BLaER1 (cell line): ENCODE measurements around the gene KLHL28.
A peak's percentile ranks its signal among the peaks of the same experiment; 100 is the strongest.
"Not testable (repeated sequence)": the region's sequence is repeated elsewhere in the genome, so short reads cannot be mapped to it uniquely, and the experiment has no call there.

ENCODE experiments used
- H3K27ac ChIP-seq: shearing (Covaris generic); formaldehyde crosslinking; 2 replicates; pipeline ENCODE4 v1.8.1; 2022
- H3K27me3 ChIP-seq: shearing (Covaris generic); formaldehyde crosslinking; 2 replicates; pipeline ENCODE4 v1.8.1; 2022
- H3K36me3 ChIP-seq: shearing (Covaris generic); formaldehyde crosslinking; 2 replicates; pipeline ENCODE4 v1.8.1; 2022
- H3K4me1 ChIP-seq: shearing (Covaris generic); formaldehyde crosslinking; 2 replicates; pipeline ENCODE4 v1.8.1; 2022
- H3K4me2 ChIP-seq: shearing (Covaris generic); formaldehyde crosslinking; 2 replicates; pipeline ENCODE4 v1.8.1; 2022
- H3K4me3 ChIP-seq: shearing (Covaris generic); formaldehyde crosslinking; 2 replicates; pipeline ENCODE4 v1.8.1; 2022
- H3K9ac ChIP-seq: shearing (Covaris generic); formaldehyde crosslinking; 2 replicates; pipeline ENCODE4 v1.8.1; 2022
- H3K9me3 ChIP-seq: shearing (Covaris generic); formaldehyde crosslinking; 2 replicates; pipeline ENCODE4 v1.8.1; 2022
- H4K20me1 ChIP-seq: shearing (Covaris generic); formaldehyde crosslinking; 2 replicates; pipeline ENCODE4 v1.8.1; 2022
- Cebpa-rat ChIP-seq: shearing (Covaris generic); IDR thresholded peaks from 2 replicates; pipeline ENCODE4 v1.8.1; 2022

The KLHL28 gene

GRCh38 chr14:44912041-44912869 lies 49.5 kb downstream of the KLHL28 start:
- H3K4me1 ChIP-seq = no peaks in the 10 kb centered on the region
- H3K27ac ChIP-seq = no peak overlapping the region
- H4K20me1 ChIP-seq = no peaks in the 10 kb centered on the region
- TF ChIP-seq Cebpa-rat = no peak
- H3K27me3 ChIP-seq = no peaks in the 10 kb centered on the region
- H3K4me2 ChIP-seq = no peak overlapping the region
- no peak overlapping the region for H3K9ac ChIP-seq
- H3K36me3 ChIP-seq = no peaks in the 10 kb centered on the region
- H3K4me3 ChIP-seq = no peak overlapping the region
- peaks cover 15% of the 10 kb centered on the region for H3K9me3 ChIP-seq

DNA sequence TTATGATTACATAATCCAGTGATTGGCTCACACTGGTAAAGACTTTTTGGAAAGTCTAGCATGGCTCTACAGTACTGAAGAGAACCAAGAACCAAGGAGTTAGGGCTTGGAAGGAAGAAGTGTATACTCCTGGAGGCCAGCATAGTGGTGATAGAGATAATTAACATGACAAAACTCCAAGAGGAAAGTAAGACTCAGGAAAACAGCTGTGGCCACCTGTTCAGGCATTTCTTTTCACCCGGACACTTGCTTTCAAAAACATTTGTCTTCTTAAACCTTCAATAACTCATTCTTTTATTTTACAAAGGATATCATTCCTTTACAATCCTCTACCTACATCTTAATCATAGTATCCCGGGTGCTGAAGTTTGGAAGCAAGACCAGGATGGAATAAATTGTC lies 50.9 kb downstream of the KLHL28 start:
- Histone ChIP-seq H3K4me2 (no peak overlapping the region), H3K4me3 (no peak overlapping the region), H3K4me1 (no peaks in the 10 kb centered on the region), H3K27ac (no peak overlapping the region), H3K9me3 (peaks cover 15% of the 10 kb centered on the region), H3K36me3 (no peaks in the 10 kb centered on the region), H3K9ac (no peak overlapping the region), H3K27me3 (no peaks in the 10 kb centered on the region), H4K20me1 (no peaks in the 10 kb centered on the region)
- TF ChIP-seq Cebpa-rat = no peak

DNA sequence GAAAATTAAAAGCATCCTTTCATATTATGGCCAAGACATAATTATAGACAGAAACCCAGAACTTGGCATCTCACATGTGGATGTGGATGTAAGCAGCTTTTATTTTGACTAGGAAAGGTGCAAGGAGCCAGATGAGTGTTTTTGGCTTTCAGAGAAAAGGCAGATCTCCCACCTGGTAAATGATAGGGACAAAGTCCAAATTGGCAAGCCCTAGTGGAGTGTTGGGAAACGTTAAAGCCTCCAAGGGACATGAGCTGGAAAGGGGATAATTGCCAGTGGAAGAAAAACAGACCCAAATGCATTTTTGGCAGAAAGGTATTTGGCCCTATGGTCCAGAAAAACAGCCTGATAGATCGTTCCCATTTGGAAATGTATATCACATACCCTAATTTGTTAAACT lies 60.1 kb downstream of the KLHL28 start:
- H3K27ac ChIP-seq = no peak overlapping the region
- H3K27me3 ChIP-seq = no peaks in the 10 kb centered on the region
- no peaks in the 10 kb centered on the region for H3K36me3 ChIP-seq
- no peak overlapping the region for H3K9ac ChIP-seq
- H3K4me2 ChIP-seq = no peak overlapping the region
- no peaks in the 10 kb centered on the region for H4K20me1 ChIP-seq
- H3K4me3 ChIP-seq = no peak overlapping the region
- no peaks in the 10 kb centered on the region for H3K9me3 ChIP-seq
- no peak for TF ChIP-seq Cebpa-rat
- peaks cover 11% of the 10 kb centered on the region for H3K4me1 ChIP-seq

GRCh38 chr14:44898551-44898950 lies 63.2 kb downstream of the KLHL28 start:
- no peak overlapping the region for H3K27ac ChIP-seq
- H3K27me3 ChIP-seq = no peaks in the 10 kb centered on the region
- peak overlapping the region; percentile 82 for H3K4me2 ChIP-seq
- H3K9me3 ChIP-seq = peaks cover 15% of the 10 kb centered on the region
- no peaks in the 10 kb centered on the region for H3K36me3 ChIP-seq
- peaks cover 11% of the 10 kb centered on the region for H3K4me1 ChIP-seq
- H3K4me3 ChIP-seq = no peak overlapping the region; the same call in 1 of the 2 replicates
- no peaks in the 10 kb centered on the region for H4K20me1 ChIP-seq
- TF ChIP-seq Cebpa-rat = no peak
- H3K9ac ChIP-seq = no peak overlapping the region

DNA sequence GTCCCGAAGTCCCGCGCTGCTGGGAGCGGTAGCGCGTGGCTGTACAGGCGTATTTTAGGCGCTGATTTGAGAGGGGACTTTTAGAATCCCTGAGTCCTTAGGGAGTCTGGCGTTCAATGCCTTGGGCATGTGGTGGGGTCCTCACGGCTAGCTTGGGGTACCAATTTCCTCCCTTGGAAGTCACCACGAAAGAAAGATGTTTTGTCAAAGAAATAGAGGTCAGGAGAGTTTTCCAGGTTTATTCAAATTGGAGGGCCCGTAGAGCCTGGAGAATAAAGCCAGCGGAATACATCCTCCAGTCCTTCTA lies 63.9 kb downstream of the KLHL28 start:
- H4K20me1 ChIP-seq = no peaks in the 10 kb centered on the region
- peak overlapping the region; percentile 93 for H3K9ac ChIP-seq
- peak overlapping the region; percentile 82 for H3K4me2 ChIP-seq
- peaks cover 15% of the 10 kb centered on the region for H3K9me3 ChIP-seq
- H3K4me3 ChIP-seq = peak overlapping the region; percentile 96
- peaks cover 11% of the 10 kb centered on the region for H3K4me1 ChIP-seq
- H3K27me3 ChIP-seq = no peaks in the 10 kb centered on the region
- TF ChIP-seq Cebpa-rat = no peak
- no peaks in the 10 kb centered on the region for H3K36me3 ChIP-seq
- H3K27ac ChIP-seq = peak overlapping the region; percentile 93

GRCh38 chr14:44897041-44897844 lies 64.5 kb downstream of the KLHL28 start:
- H3K27ac ChIP-seq = peak overlapping the region; percentile 93
- peaks cover 15% of the 10 kb centered on the region for H3K9me3 ChIP-seq
- no peaks in the 10 kb centered on the region for H3K27me3 ChIP-seq
- no peaks in the 10 kb centered on the region for H3K36me3 ChIP-seq
- peak overlapping the region; percentile 93 for H3K9ac ChIP-seq
- no peaks in the 10 kb centered on the region for H4K20me1 ChIP-seq
- peaks cover 11% of the 10 kb centered on the region for H3K4me1 ChIP-seq
- H3K4me2 ChIP-seq = peak overlapping the region; percentile 82
- peak overlapping the region; percentile 96 for H3K4me3 ChIP-seq
- TF ChIP-seq Cebpa-rat = no peak

DNA sequence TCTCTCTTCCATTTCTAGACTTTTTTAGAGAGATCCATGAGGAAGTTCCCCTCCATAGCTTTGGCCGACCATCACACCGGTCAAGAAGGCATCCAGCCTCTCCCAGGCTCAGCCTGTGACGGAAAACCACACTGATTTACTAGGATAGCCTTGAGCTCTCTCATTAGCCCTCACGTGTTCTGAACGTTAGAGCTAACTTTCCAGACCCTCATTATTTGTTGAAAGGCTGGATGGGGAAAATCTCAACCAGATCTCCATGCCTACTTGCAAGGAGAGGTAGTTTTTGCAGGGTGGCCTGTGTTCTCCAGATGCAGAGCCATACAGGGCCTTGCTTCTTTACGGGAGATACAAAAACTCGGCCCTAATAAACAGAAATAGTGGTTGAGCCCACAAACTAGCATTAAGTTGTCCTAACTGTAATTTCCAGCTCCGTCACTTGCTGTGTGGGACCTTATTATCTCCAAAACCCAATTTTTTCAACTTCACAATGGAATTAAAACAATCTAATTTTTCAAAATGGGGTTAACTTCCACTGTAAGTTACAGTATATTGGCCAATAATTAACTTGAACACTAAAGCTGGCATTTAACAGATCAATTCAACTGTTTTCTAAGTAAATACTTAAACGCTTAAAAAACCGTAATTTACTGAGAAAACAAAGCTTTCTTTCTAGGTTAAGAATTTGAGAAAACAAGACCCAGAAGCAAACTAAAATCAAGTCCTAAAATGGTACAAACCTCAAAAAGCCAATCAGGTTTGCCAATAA lies 65.3 kb downstream of the KLHL28 start:
- H3K4me1 ChIP-seq = peaks cover 11% of the 10 kb centered on the region
- no peak for TF ChIP-seq Cebpa-rat
- no peaks in the 10 kb centered on the region for H3K36me3 ChIP-seq
- peak overlapping the region; percentile 96 for H3K4me3 ChIP-seq
- H4K20me1 ChIP-seq = no peaks in the 10 kb centered on the region
- H3K9me3 ChIP-seq = peaks cover 19% of the 10 kb centered on the region
- H3K9ac ChIP-seq = no peak overlapping the region
- no peaks in the 10 kb centered on the region for H3K27me3 ChIP-seq
- H3K27ac ChIP-seq = no peak overlapping the region
- H3K4me2 ChIP-seq = 0 out of 2 replicates have a peak overlapping the region, but pooled peaks have one; percentile 15

DNA sequence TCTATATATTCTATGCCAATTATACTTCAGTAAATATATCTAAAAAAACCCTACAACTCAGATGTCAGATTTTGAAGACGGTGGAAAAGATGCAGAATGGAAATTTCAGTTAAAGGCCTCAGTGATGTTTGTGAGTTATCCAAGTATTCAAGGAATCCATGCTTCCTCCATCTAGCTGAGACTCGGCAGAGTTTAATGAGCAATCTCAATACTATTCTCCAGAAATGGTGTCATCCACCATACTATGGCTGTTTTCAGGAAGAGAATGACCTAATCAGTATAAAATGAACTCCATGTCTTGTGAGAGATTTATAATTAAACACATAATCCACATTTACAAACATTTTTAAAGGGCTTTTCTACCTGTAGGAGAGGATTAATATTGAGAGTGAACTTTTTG lies 66.0 kb downstream of the KLHL28 start:
- no peak for TF ChIP-seq Cebpa-rat
- no peak overlapping the region for H3K9ac ChIP-seq
- H3K27ac ChIP-seq = no peak overlapping the region
- H3K9me3 ChIP-seq = peaks cover 19% of the 10 kb centered on the region
- H3K27me3 ChIP-seq = no peaks in the 10 kb centered on the region
- H3K4me3 ChIP-seq = no peak overlapping the region
- peaks cover 11% of the 10 kb centered on the region for H3K4me1 ChIP-seq
- no peak overlapping the region for H3K4me2 ChIP-seq
- H4K20me1 ChIP-seq = no peaks in the 10 kb centered on the region
- no peaks in the 10 kb centered on the region for H3K36me3 ChIP-seq

GRCh38 chr14:44893535-44893934 lies 68.2 kb downstream of the KLHL28 start:
- TF ChIP-seq Cebpa-rat = no peak
- Histone ChIP-seq H3K9me3 (peaks cover 19% of the 10 kb centered on the region), H3K4me1 (peaks cover 16% of the 10 kb centered on the region), H3K27me3 (no peaks in the 10 kb centered on the region), H3K9ac (no peak overlapping the region), H3K4me2 (no peak overlapping the region), H3K36me3 (no peaks in the 10 kb centered on the region), H3K27ac (no peak overlapping the region), H4K20me1 (no peaks in the 10 kb centered on the region), H3K4me3 (no peak overlapping the region)

GRCh38 chr14:44891726-44892372 lies 69.9 kb downstream of the KLHL28 start:
- H3K4me1 ChIP-seq, H4K20me1 ChIP-seq, H3K27ac ChIP-seq, H3K36me3 ChIP-seq, H3K4me2 ChIP-seq, H3K9ac ChIP-seq, H3K4me3 ChIP-seq, H3K27me3 ChIP-seq: not testable (repeated sequence)
- peaks cover 19% of the 10 kb centered on the region for H3K9me3 ChIP-seq
